Uterus (tissue), 2 donors: Measurements from ENCODE around the gene CDY1.
"Not testable (repeated sequence)": the region's sequence is repeated elsewhere in the genome, so short reads cannot be mapped to it uniquely, and the experiment has no call there.

ENCODE experiments used
- POLR2A ChIP-seq, 2 donors: fragments of 450-650 bp; IDR thresholded peaks; one replicate each; pipeline ENCODE4 v1.6.1; 2016; ENCODE audit warnings: antibody characterized with exemption in 2 of 2, mild to moderate bottlenecking in 1 of 2, moderate library complexity in 1 of 2
- TF ChIP-seq, protein P1 (sequence below), 4 experiments: fragments of 200-600 bp in 2 of 4; fragments of 450-650 bp in 2 of 4; sonication (generic) in 2 of 4; IDR thresholded peaks; one replicate each; pipeline ENCODE4 v1.5.1; 2016 to 2019; ENCODE audit warnings: antibody characterized with exemption in 4 of 4, mild to moderate bottlenecking in 2 of 4, moderate library complexity in 1 of 4

DNA sequence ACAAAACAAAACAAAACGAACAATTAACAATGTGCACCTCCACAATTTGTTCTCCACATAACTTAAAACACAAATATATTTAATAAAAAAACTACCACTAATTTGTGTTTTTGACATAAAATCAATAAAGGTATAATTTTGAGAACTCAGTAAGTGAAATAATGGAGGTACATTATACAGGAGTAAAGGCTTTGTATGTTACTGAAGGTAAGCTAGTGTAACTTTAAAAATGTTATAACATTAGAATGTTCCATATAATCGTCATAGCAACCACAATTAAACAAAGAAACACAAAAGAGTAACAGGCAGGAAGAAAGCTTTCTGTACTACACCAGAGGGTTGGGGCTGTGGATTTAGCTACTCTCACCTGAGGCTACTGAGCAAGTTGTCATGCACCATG lies at the start of gene CDY1:
- TF ChIP-seq, protein P1, sequence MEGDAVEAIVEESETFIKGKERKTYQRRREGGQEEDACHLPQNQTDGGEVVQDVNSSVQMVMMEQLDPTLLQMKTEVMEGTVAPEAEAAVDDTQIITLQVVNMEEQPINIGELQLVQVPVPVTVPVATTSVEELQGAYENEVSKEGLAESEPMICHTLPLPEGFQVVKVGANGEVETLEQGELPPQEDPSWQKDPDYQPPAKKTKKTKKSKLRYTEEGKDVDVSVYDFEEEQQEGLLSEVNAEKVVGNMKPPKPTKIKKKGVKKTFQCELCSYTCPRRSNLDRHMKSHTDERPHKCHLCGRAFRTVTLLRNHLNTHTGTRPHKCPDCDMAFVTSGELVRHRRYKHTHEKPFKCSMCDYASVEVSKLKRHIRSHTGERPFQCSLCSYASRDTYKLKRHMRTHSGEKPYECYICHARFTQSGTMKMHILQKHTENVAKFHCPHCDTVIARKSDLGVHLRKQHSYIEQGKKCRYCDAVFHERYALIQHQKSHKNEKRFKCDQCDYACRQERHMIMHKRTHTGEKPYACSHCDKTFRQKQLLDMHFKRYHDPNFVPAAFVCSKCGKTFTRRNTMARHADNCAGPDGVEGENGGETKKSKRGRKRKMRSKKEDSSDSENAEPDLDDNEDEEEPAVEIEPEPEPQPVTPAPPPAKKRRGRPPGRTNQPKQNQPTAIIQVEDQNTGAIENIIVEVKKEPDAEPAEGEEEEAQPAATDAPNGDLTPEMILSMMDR (IDR thresholded peaks at IDR 0.05), result not testable (repeated sequence)
- not testable (repeated sequence) for TF ChIP-seq POLR2A (IDR thresholded peaks at IDR 0.05)
